Measurements from ENCODE around the gene CCL13.

The CCL13 gene

DNA sequence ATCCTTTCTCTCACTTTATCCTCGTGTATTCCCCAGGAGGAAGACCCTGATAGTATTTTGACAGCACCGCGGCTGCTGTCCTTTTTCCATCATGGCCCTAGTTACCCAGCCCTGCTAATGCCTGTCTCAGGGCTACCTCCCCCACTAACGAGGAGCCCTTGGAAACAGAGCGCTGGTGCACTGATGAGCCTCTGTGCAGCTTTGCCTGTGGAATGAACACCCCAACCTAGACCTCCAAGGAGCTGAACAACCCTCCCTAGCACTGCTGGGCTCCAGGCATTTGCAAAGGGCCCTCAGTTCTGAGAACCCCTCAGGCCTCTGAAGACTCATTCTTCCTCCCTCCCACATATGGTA, 30.0 kb downstream of the CCL13 start:
- H3K9me3 Mint-ChIP-seq (ENCODE audit: low read depth), result no peaks in the 10 kb centered on the region
- H3K27me3 Mint-ChIP-seq, result peaks cover 10% of the 10 kb centered on the region
- no peak overlapping the region for H3K27ac Mint-ChIP-seq
- peaks cover 10% of the 10 kb centered on the region for H3K4me1 Mint-ChIP-seq (ENCODE audit: low read depth)
- no peak overlapping the region for H3K4me3 Mint-ChIP-seq
- no peaks in the 10 kb centered on the region for H3K36me3 Mint-ChIP-seq

DNA sequence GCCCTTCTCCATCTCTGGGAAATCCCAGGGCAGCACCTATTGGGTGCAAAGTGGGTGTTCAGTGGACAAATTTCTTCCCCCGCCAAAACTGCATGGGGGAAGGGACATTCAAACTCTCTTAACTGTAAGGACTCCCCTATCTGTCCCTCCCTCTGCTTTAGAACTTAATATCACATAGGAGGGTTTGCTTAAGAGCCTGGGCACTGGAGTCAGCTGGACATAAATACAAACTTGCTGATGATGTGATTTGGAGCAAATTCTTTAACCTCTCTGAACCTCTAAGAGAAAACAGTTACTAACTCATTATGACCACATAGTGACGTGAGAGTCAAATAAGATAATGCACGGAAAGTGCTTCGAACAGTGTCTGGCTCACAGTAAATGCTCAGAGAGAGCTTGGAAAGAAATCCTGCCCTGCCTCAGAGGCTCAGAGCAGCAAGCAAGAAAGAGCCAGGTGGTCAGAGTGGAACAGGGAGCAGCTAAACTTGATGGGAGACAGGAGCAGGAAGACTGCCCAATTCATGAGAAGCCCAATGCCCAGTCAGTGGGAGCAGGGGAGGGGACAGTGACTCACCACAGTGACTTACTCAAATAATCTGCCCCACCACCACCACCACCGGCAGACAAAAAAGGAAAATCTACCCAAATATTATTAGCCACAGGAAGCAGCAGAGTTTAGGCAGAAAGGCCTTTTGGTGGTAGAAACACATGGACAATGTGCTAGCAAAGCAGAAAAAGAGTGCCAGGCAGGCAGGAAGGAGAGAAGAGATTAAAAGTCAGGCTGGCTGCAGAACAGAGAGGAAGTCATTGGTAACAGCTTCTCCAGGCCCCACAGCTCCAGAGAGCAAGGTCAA, 30.6 kb downstream of the CCL13 start:
- Mint-ChIP-seq H3K9me3 (ENCODE audit: low read depth) (no peaks in the 10 kb centered on the region), H3K4me3 (no peak overlapping the region), H3K36me3 (no peaks in the 10 kb centered on the region), H3K4me1 (ENCODE audit: low read depth) (peaks cover 10% of the 10 kb centered on the region), H3K27me3 (peaks cover 10% of the 10 kb centered on the region), H3K27ac (no peak overlapping the region)

DNA sequence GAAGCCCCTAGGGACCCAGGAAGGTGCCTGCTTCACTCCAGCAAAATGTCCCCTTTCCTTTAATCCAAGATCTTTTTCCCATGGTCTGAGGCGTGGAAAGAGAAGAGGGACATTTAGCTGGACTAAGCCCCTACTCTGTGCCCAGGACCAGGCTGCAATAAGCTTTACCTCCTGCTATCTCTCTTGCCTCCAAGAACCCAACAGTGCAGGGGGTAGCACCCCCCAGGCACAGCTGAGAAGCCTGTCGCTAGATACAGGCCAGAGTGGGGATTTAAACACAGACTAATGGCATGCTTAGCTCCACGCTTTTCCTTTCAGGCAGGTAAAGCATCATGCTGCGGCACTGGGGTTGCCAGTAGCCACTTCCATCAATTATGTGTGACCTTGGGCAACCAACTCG, 31.3 kb downstream of the CCL13 start:
- H3K9me3 Mint-ChIP-seq (ENCODE audit: low read depth), result no peaks in the 10 kb centered on the region
- no peaks in the 10 kb centered on the region for H3K36me3 Mint-ChIP-seq
- peaks cover 7% of the 10 kb centered on the region for H3K4me1 Mint-ChIP-seq (ENCODE audit: low read depth)
- no peak overlapping the region for H3K27ac Mint-ChIP-seq
- H3K4me3 Mint-ChIP-seq, result no peak overlapping the region
- peaks cover 8% of the 10 kb centered on the region for H3K27me3 Mint-ChIP-seq

DNA sequence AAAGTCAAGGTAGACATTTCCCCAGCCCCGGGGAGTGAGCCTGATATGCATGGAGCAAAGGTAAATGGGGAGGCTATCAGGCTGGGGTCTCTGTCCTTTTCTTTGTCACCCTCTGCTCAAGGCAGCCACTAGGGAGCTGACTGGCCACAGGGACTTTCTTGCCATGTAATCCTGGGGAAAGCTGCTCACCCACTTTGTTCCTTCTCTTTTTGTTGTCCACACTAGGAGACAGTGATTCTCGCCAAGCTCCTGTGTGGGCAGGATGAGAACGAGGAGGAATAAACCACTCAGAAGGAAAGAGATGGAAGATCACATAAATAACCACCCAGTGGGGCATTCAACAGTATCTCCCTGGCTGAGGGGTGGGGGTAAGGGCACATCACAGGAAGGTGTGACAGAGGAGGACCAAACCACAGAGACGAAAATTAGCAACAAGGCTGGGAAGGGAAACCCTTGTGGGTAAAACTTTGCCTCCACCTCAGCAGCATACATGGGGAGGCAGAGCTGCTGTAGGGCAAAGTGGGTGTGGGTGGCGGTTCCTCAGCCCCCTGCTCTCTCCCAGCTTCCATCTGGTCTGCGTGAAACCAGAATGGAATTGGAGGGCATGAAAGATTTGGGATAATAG, 33.0 kb downstream of the CCL13 start:
- H3K4me3 Mint-ChIP-seq, result no peak overlapping the region
- no peak overlapping the region for H3K27ac Mint-ChIP-seq
- H3K4me1 Mint-ChIP-seq (ENCODE audit: low read depth), result peaks cover 3% of the 10 kb centered on the region

DNA sequence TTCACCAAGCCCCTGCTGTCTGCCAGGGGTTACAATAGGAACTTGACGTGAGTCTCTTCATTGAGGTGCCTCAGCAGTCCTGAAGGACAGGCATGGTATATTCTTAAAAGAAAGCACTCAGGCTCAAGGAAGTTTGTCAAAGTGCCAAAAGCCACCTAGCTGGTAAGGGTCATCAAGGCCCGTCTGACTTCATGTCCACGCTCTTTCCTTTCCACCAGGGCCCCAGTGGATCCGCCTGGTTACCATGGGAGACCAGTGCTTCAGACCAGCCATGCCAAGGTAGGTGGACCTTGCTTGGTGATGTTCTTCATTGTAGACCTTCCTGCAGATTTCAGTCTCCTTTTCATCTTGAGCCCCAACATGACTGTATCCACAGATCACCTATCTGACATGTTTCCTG, 34.4 kb downstream of the CCL13 start:
- peaks cover 3% of the 10 kb centered on the region for H3K4me1 Mint-ChIP-seq (ENCODE audit: low read depth)
- no peak overlapping the region for H3K4me3 Mint-ChIP-seq
- no peaks in the 10 kb centered on the region for H3K36me3 Mint-ChIP-seq
- peaks cover 3% of the 10 kb centered on the region for H3K27me3 Mint-ChIP-seq
- no peak overlapping the region for H3K27ac Mint-ChIP-seq
- no peaks in the 10 kb centered on the region for H3K9me3 Mint-ChIP-seq (ENCODE audit: low read depth)

More for the DNA sequence above, 33.0 kb downstream of the CCL13 start:
- H3K9me3 Mint-ChIP-seq (ENCODE audit: low read depth), result no peaks in the 10 kb centered on the region
- H3K36me3 Mint-ChIP-seq, result no peaks in the 10 kb centered on the region
- H3K27me3 Mint-ChIP-seq, result peaks cover 6% of the 10 kb centered on the region

DNA sequence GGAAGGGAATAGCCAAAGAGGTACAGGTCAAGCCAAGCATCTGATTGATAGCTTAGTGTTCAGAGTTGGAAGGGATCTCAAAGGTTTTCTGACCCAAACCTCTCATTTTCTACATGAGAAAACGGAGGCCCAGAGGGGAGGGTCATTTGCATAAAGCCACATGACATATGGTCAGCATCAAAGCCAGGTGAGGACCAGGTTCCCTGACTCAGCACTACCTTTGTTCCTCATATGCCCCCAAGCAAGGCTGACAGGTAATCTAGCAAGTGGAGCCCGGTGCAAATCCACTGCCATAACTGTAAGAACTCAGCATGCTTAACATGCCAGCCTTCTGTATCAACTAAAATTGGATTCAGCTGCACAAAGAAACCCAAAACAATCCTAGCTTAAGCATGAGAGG, 35.0 kb downstream of the CCL13 start:
- no peak overlapping the region for H3K4me3 Mint-ChIP-seq
- no peak overlapping the region for H3K27ac Mint-ChIP-seq
- H3K36me3 Mint-ChIP-seq, result no peaks in the 10 kb centered on the region
- peaks cover 3% of the 10 kb centered on the region for H3K27me3 Mint-ChIP-seq
- no peaks in the 10 kb centered on the region for H3K9me3 Mint-ChIP-seq (ENCODE audit: low read depth)
- peaks cover 3% of the 10 kb centered on the region for H3K4me1 Mint-ChIP-seq (ENCODE audit: low read depth)

DNA sequence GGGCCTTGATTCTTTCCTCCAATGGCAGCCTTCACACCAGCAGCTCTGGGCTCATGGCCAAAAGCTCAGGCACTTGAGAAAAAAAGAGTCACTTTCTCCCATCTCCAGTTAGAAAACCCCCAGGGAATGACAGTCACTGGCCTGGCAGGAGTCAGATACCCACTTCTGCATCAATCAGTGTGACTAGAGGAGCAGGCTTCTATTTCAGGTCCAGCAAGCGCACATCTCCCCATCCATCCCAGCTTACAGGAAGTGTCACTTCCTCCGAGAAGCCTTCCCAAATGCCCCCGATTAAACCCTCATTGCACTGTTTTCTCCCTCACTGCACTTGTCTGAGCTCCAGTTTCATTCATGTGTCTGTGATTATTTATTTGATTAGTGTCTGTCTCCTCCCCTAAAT, 37.1 kb downstream of the CCL13 start:
- Mint-ChIP-seq H3K36me3 (no peaks in the 10 kb centered on the region), H3K4me1 (ENCODE audit: low read depth) (peaks cover 3% of the 10 kb centered on the region), H3K4me3 (no peak overlapping the region), H3K27ac (no peak overlapping the region), H3K9me3 (ENCODE audit: low read depth) (no peaks in the 10 kb centered on the region), H3K27me3 (peaks cover 5% of the 10 kb centered on the region)

DNA sequence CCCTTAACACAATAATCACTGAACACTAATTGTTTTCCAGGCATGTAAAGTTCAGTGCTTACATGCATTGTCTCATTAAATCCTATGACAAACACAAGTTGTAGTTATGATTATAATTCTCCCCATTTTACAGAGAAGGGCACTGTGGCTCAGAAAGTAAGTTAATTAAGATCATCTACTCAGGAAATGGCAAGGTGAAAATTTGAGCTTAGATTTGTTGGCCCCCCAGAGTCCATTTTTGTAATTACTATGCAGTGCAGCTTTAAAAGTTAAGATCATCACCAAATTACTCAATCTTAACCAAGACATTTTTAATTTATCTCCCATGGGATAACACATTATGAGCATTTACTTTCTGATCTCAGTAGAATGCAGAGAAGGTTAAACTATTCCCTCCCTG, 41.0 kb downstream of the CCL13 start:
- H3K9me3 Mint-ChIP-seq (ENCODE audit: low read depth), result no peaks in the 10 kb centered on the region
- peaks cover 5% of the 10 kb centered on the region for H3K27me3 Mint-ChIP-seq
- H3K4me3 Mint-ChIP-seq, result no peak overlapping the region
- no peak overlapping the region for H3K27ac Mint-ChIP-seq
- H3K36me3 Mint-ChIP-seq, result no peaks in the 10 kb centered on the region
- H3K4me1 Mint-ChIP-seq (ENCODE audit: low read depth), result no peaks in the 10 kb centered on the region

DNA sequence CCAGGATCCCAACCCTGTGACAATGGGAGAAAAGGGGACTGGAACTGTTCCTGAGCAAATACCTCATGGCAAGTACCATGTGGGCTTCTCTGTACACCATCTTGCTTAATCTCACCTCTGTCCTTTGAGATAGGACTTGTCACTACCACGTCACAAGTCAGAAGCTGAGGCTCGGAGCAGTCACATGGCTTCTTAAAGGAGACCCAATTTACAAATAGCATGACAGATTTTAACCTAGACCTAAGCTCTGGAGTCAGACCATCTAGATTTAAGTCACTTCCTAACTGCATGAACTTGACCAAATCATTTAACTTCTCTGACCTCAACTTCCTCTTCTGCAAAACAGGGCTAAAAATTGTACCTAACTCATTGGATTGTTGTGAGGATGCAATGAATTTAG, 42.7 kb downstream of the CCL13 start:
- H3K4me1 Mint-ChIP-seq (ENCODE audit: low read depth), result no peaks in the 10 kb centered on the region
- no peak overlapping the region for H3K4me3 Mint-ChIP-seq
- no peak overlapping the region for H3K27ac Mint-ChIP-seq
- no peaks in the 10 kb centered on the region for H3K9me3 Mint-ChIP-seq (ENCODE audit: low read depth)
- peaks cover 5% of the 10 kb centered on the region for H3K27me3 Mint-ChIP-seq
- no peaks in the 10 kb centered on the region for H3K36me3 Mint-ChIP-seq

DNA sequence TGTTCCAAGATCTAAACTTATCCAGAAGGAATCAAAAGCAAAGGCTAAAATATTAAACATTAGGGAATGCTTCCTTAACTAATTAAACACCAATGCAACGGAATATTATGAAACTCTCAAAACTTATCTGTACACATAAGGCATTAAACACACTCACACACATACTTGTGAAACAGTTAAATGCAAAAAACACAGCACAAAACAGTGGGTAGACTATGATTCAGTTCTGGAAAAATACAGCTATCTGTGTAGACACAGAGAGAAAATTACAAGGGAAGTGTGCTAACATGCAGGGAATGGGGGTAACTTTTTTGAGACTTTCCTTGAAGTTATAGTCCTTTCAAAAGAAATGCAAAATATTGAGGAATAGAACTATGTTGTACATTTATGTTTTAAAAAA, 43.4 kb downstream of the CCL13 start:
- peaks cover 5% of the 10 kb centered on the region for H3K27me3 Mint-ChIP-seq
- no peaks in the 10 kb centered on the region for H3K4me1 Mint-ChIP-seq (ENCODE audit: low read depth)
- no peaks in the 10 kb centered on the region for H3K9me3 Mint-ChIP-seq (ENCODE audit: low read depth)
- H3K36me3 Mint-ChIP-seq, result no peaks in the 10 kb centered on the region
- no peak overlapping the region for H3K4me3 Mint-ChIP-seq
- H3K27ac Mint-ChIP-seq, result no peak overlapping the region

DNA sequence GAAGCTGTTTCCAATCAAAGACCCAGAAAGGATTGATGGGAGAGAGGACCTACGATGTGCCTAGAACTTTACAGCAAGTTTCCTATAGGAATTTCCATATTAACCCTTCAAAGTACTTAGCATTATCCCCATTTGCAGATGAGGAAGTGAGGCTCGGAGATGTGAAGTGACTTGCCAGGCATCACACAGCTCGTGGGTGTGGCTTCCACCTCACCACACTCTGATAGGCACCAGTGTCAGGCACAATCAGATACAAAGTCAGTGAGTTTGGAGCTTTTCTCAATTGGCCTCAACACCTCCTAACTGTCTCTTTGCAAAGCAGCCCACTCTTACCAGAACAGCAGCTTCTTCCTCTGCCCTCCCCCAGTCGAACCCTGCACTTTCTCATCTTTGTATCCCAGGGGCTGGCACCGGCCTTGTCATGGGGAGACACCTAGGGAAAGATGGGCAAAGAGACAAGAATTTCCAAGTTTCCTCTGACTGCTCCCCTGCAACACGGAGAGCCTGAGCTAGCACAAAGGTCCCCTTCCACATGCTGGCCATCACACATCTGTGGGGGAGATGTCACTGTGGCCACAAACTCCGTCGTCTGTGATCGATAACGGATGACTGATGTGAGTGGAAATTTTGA, 44.1 kb downstream of the CCL13 start:
- no peaks in the 10 kb centered on the region for H3K9me3 Mint-ChIP-seq (ENCODE audit: low read depth)
- H3K4me1 Mint-ChIP-seq (ENCODE audit: low read depth), result no peaks in the 10 kb centered on the region
- H3K4me3 Mint-ChIP-seq, result no peak overlapping the region
- H3K36me3 Mint-ChIP-seq, result no peaks in the 10 kb centered on the region
- no peak overlapping the region for H3K27ac Mint-ChIP-seq
- peaks cover 5% of the 10 kb centered on the region for H3K27me3 Mint-ChIP-seq

DNA sequence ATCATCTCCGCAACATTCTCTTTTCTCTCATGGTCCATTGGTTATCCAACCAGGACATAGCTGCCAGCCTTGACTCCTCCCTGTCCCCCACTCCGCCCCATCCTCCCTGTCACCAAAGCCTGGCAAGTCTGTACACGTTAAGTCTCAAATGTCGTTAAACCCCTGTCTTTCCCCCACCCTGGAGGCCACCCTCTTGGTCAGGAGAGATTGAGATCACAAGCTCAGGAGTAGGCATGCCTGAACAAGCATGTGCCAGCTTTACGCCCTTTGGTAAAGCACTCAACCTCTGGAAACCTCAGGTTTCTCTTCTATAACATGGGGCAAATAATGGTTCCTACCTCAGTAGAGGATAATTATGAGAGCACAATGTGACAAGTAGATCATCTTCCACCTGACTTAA, 44.9 kb downstream of the CCL13 start:
- Mint-ChIP-seq H3K27me3 (peaks cover 5% of the 10 kb centered on the region), H3K36me3 (no peaks in the 10 kb centered on the region), H3K9me3 (ENCODE audit: low read depth) (no peaks in the 10 kb centered on the region), H3K4me1 (ENCODE audit: low read depth) (no peaks in the 10 kb centered on the region), H3K27ac (no peak overlapping the region), H3K4me3 (no peak overlapping the region)

DNA sequence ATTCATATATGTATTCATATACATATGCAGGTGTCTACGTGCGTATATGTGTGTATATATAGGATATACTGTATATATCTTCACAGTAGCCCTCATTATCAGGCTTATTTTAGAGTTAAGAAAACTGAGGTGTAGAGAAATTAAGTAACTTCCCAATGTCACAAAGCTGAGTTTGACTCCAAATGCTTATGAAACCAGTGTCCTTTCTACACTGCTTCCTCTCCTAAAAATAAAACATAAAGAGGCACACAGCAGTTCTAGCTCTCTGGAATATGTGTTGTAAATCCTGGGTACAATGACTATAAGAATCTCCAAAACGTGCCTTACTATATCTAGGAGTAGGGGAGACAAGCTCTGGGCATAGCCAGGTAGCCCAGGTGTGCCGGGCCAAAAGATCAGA, 46.7 kb downstream of the CCL13 start:
- Mint-ChIP-seq H3K4me1 (ENCODE audit: low read depth) (no peaks in the 10 kb centered on the region), H3K36me3 (no peaks in the 10 kb centered on the region), H3K27ac (no peak overlapping the region), H3K9me3 (ENCODE audit: low read depth) (no peaks in the 10 kb centered on the region), H3K4me3 (no peak overlapping the region), H3K27me3 (peaks cover 9% of the 10 kb centered on the region)

DNA sequence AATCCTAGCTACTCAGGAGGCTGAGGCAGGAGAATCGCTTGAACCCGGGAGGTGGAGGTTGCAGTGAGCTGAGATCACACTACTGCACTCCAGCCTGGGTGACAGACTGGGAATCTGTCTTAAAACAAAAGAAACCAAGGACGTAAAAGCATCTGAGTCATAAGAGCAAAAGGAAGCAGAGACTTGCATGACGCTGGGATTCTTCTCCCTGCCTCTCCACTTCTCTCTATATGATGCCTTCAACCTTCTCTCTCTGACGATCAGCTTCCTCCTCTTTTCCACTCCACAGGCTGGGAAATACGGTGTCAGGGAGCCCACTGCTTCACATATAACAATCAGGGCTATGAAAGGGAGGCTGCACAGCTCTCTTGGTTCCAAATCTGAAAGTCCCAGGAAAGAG, 49.9 kb downstream of the CCL13 start:
- peaks cover 16% of the 10 kb centered on the region for H3K27me3 Mint-ChIP-seq

More for the DNA sequence above, 49.9 kb downstream of the CCL13 start:
- Mint-ChIP-seq H3K27ac (no peak overlapping the region), H3K4me1 (ENCODE audit: low read depth) (no peaks in the 10 kb centered on the region), H3K4me3 (no peak overlapping the region), H3K9me3 (ENCODE audit: low read depth) (no peaks in the 10 kb centered on the region), H3K36me3 (no peaks in the 10 kb centered on the region)
